Neural cell (in vitro differentiated cells): ENCODE data around the gene CEP85L. TPM values are rescaled to one million over a fixed set of nuclear protein-coding genes. Genes with fewer than 3 reads are reported as not detected.

ENCODE experiments used
- H2AFZ ChIP-seq: fragments of 200-600, 300-800 bp; sonication (generic), shearing (Covaris generic); 2 replicates; pipeline ENCODE4 v1.6.0; 2014; ENCODE audit warnings: low read depth, mild to moderate bottlenecking, antibody characterized with exemption, low read length, moderate library complexity
- H3F3A ChIP-seq: fragments of 200-600 bp; shearing (Covaris generic); 2 replicates; pipeline ENCODE4 v1.6.1; 2016; ENCODE audit warnings: mild to moderate bottlenecking, moderate library complexity, mixed read lengths, antibody characterized with exemption, low read length; ENCODE audit not compliant: insufficient read depth, poor library complexity, severe bottlenecking
- H3K27ac ChIP-seq: fragments of 200-600, 300-800 bp; sonication (generic), shearing (Covaris generic); 2 replicates; pipeline ENCODE4 v1.5.1; 2014; ENCODE audit warnings: mild to moderate bottlenecking, low read length, moderate library complexity
- H3K27me3 ChIP-seq: fragments of 300-800, 200-600 bp; sonication (generic), shearing (Covaris generic); 2 replicates; pipeline ENCODE4 v1.6.0; 2014; ENCODE audit warnings: mild to moderate bottlenecking, low read depth, low read length, moderate library complexity; ENCODE audit not compliant: insufficient read depth
- H3K36me3 ChIP-seq: fragments of 300-800, 200-600 bp; sonication (generic), shearing (Covaris generic); 2 replicates; pipeline ENCODE4 v1.5.1; 2014; ENCODE audit warnings: mild to moderate bottlenecking, antibody characterized with exemption, low read length, moderate library complexity; ENCODE audit not compliant: insufficient read depth
- H3K4me2 ChIP-seq: fragments of 300-800, 200-600 bp; sonication (generic), shearing (Covaris generic); 2 replicates; pipeline ENCODE4 v1.6.0; 2014; ENCODE audit warnings: mild to moderate bottlenecking, low read length
- H3K4me3 ChIP-seq: fragments of 300-800, 200-600 bp; sonication (generic), shearing (Covaris generic); 2 replicates; pipeline ENCODE4 v1.5.1; 2014; ENCODE audit warnings: mild to moderate bottlenecking, low read length, moderate library complexity
- H3K79me2 ChIP-seq: fragments of 200-600 bp; shearing (Covaris generic); replicated peaks from 2 replicates; pipeline ENCODE4 v1.6.0; 2014; ENCODE audit warnings: mild to moderate bottlenecking, low read length, moderate library complexity; ENCODE audit not compliant: insufficient read depth
- H3K9ac ChIP-seq: fragments of 300-800, 200-600 bp; sonication (generic), shearing (Covaris generic); 2 replicates; pipeline ENCODE4 v1.6.1; 2016; ENCODE audit warnings: mild to moderate bottlenecking, low read length, mixed read lengths
- H3K9me2 ChIP-seq: fragments of 200-600 bp; shearing (Covaris generic); 2 replicates; pipeline ENCODE4 v1.6.1; 2016; ENCODE audit warnings: mild to moderate bottlenecking, low read length, mixed read lengths; ENCODE audit not compliant: insufficient read depth
- H3K9me3 ChIP-seq: fragments of 200-600, 300-800 bp; sonication (generic), shearing (Covaris generic); 2 replicates; pipeline ENCODE4 v1.6.1; 2016; ENCODE audit warnings: mild to moderate bottlenecking, mixed run types, low read length, moderate library complexity, mixed read lengths
- H4K20me1 ChIP-seq: fragments of 200-600 bp; shearing (Covaris generic); 2 replicates; pipeline ENCODE4 v1.6.1; 2016; ENCODE audit warnings: mild to moderate bottlenecking, mixed run types; ENCODE audit not compliant: insufficient read depth
- EP300 ChIP-seq: fragments of 450-650 bp; conservative IDR thresholded peaks from 2 replicates; pipeline ENCODE4 v1.6.1; 2014; ENCODE audit warnings: antibody characterized with exemption, mild to moderate bottlenecking, moderate library complexity; ENCODE audit not compliant: poor library complexity, severe bottlenecking
- EZH2 ChIP-seq: fragments of 200-600, 300-800 bp; shearing (Covaris generic), sonication (generic); IDR thresholded peaks from 2 replicates; pipeline ENCODE4 v1.6.1; 2014; ENCODE audit warnings: antibody characterized with exemption, low read length, borderline replicate concordance, mild to moderate bottlenecking; ENCODE audit not compliant: insufficient read depth, poor library complexity, severe bottlenecking
- MXI1 ChIP-seq: fragments of 450-650 bp; conservative IDR thresholded peaks from 2 replicates; pipeline ENCODE4 v1.6.1; 2014; ENCODE audit warnings: antibody characterized with exemption, mild to moderate bottlenecking; ENCODE audit not compliant: poor library complexity, severe bottlenecking
- POLR2AphosphoS5 ChIP-seq: IDR thresholded peaks from 2 replicates; pipeline ENCODE4 v1.6.1; 2012
- RAD21 ChIP-seq: fragments of 450-650 bp; conservative IDR thresholded peaks from 2 replicates; pipeline ENCODE4 v1.6.1; 2014; ENCODE audit warnings: antibody characterized with exemption, mild to moderate bottlenecking, moderate library complexity
- REST ChIP-seq: IDR thresholded peaks from 2 replicates; pipeline ENCODE4 v1.6.1; 2012; ENCODE audit warnings: borderline replicate concordance
- SMC3 ChIP-seq: fragments of 450-650 bp; conservative IDR thresholded peaks from 2 replicates; pipeline ENCODE4 v1.6.1; 2014; ENCODE audit warnings: antibody characterized with exemption, mild to moderate bottlenecking, moderate library complexity; ENCODE audit not compliant: poor library complexity
- TAF1 ChIP-seq: IDR thresholded peaks from 2 replicates; pipeline ENCODE4 v1.6.1; 2012; ENCODE audit warnings: low read depth
- polyA plus RNA-seq: library from polyadenylated mRNA; depleted of rRNA; stranded (reverse); fragments of >200 nt; gene quantifications from 2 replicates; pipeline ENCODE4 v1.2.3, GENCODE V29; 2014
- TF ChIP-seq, protein P1 (sequence below): fragments of 450-650 bp; IDR thresholded peaks from 2 replicates; pipeline ENCODE4 v1.5.1; 2014; ENCODE audit warnings: antibody characterized with exemption, mild to moderate bottlenecking, moderate library complexity; ENCODE audit not compliant: poor library complexity, severe bottlenecking

CEP85L gene
- polyA plus RNA-seq, 1 donor from 2014 or later = 17.0 TPM

DNA sequence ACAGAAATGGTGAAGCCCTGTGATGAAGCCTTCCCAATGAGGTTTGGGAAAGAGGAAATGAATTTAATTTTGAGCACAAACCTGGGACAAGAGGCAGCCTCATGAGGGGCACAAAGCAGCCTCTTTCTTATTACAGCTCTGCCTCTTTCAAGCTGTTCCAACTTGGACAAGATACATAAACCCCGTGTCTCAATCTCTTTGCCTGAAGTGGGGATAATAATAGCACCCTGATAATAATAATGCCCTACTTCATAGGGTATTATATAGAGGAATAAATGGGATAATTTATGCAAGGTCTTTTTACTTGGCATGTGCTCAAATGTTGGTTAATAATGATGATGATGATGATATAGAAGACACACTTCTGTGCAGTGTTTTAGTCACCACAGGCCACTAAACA lies 194.4 kb downstream of the CEP85L start:
- Histone ChIP-seq H3K36me3 (no peaks in the 10 kb centered on the region), H3F3A (no peaks in the 10 kb centered on the region), H4K20me1 (no peaks in the 10 kb centered on the region), H3K4me2 (no peak overlapping the region), H3K9me2 (no peaks in the 10 kb centered on the region), H3K4me3 (no peak overlapping the region), H3K27ac (no peak overlapping the region), H3K9me3 (no peaks in the 10 kb centered on the region), H3K27me3 (no peaks in the 10 kb centered on the region), H3K79me2 (no peaks in the 10 kb centered on the region), H2AFZ (no peak overlapping the region), H3K9ac (no peak overlapping the region)
- no peak for TF ChIP-seq POLR2AphosphoS5
- TF ChIP-seq TAF1 = no peak
- TF ChIP-seq REST = no peak
- TF ChIP-seq MXI1 = no peak
- no peak for TF ChIP-seq SMC3
- no peak for TF ChIP-seq EP300
- TF ChIP-seq, protein P1, sequence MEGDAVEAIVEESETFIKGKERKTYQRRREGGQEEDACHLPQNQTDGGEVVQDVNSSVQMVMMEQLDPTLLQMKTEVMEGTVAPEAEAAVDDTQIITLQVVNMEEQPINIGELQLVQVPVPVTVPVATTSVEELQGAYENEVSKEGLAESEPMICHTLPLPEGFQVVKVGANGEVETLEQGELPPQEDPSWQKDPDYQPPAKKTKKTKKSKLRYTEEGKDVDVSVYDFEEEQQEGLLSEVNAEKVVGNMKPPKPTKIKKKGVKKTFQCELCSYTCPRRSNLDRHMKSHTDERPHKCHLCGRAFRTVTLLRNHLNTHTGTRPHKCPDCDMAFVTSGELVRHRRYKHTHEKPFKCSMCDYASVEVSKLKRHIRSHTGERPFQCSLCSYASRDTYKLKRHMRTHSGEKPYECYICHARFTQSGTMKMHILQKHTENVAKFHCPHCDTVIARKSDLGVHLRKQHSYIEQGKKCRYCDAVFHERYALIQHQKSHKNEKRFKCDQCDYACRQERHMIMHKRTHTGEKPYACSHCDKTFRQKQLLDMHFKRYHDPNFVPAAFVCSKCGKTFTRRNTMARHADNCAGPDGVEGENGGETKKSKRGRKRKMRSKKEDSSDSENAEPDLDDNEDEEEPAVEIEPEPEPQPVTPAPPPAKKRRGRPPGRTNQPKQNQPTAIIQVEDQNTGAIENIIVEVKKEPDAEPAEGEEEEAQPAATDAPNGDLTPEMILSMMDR = no peak

- H3K4me2 ChIP-seq = no peak overlapping the region
- H4K20me1 ChIP-seq = no peaks in the 10 kb centered on the region
- H3K79me2 ChIP-seq = no peaks in the 10 kb centered on the region
- H3F3A ChIP-seq = no peaks in the 10 kb centered on the region
- H3K4me3 ChIP-seq = no peak overlapping the region
- H2AFZ ChIP-seq = no peak overlapping the region
- no peak for TF ChIP-seq EP300
- no peak for TF ChIP-seq RAD21
- TF ChIP-seq, protein P1 = no peak
- no peak for TF ChIP-seq REST
- no peak for TF ChIP-seq EZH2
- TF ChIP-seq TAF1 = no peak
- no peak for TF ChIP-seq SMC3
- TF ChIP-seq POLR2AphosphoS5 = no peak
- TF ChIP-seq MXI1 = no peak
- H3K9me3 ChIP-seq = no peaks in the 10 kb centered on the region
- H3K9me2 ChIP-seq = no peaks in the 10 kb centered on the region
- no peak overlapping the region for H3K27ac ChIP-seq
- H3K9ac ChIP-seq = no peak overlapping the region
- no peaks in the 10 kb centered on the region for H3K36me3 ChIP-seq
- no peaks in the 10 kb centered on the region for H3K27me3 ChIP-seq
These were observed 199.6 kb downstream of the CEP85L start for GRCh38 chr6:118451839-118452238.
